Naive thymus-derived CD8-positive, alpha-beta T cell (primary cell): Measurements from ENCODE around the gene SLC35E4. TPM values are rescaled to one million over a fixed set of nuclear protein-coding genes. Genes with fewer than 3 reads are reported as not detected.
"Not testable (repeated sequence)": the region's sequence is repeated elsewhere in the genome, so short reads cannot be mapped to it uniquely, and the experiment has no call there.

Experiments used
- ATAC-seq, 2 donors: fragments of 150-1000 bp; cut with Tn5 transposase in 1 of 2; sonication (Bioruptor Pico), chemical (Tn5 transposase) in 1 of 2; 1 replicate in 1 of 2; 2 replicates in 1 of 2; pipeline ENCODE4 v1.10.0; 2021; ENCODE audit warnings: mild to moderate bottlenecking in 2 of 2, moderate library complexity in 2 of 2
- POLR2A ChIA-PET: fragments of 350-600 bp; sonication (Branson Sonifier 250); formaldehyde crosslinking; loops from one replicate; lab custom pipeline; 2021; ENCODE audit warnings: antibody characterized with exemption; lab: Charles Lee
- DNase-seq, 10 donors: peaks; one replicate each; pipeline versions ENCODE4 v3.0.0 to v3.0.0-alpha.2; 2020 to 2022
- H3K27ac Mint-ChIP-seq, 10 donors: one replicate each; pipeline ENCODE4 v1.8.0; 2020 to 2022; ENCODE audit warnings: mild to moderate bottlenecking in 10 of 10, mixed read lengths in 10 of 10, moderate library complexity in 4 of 10, inconsistent platforms in 1 of 10
- H3K27me3 Mint-ChIP-seq, 5 donors: one replicate each; pipeline ENCODE4 v1.8.0; 2021 to 2022; ENCODE audit warnings: mixed read lengths in 5 of 5
- H3K36me3 Mint-ChIP-seq, 3 donors: one replicate each; pipeline ENCODE4 v1.8.0; 2020 to 2022; ENCODE audit warnings: mixed read lengths in 3 of 3, mild to moderate bottlenecking in 2 of 3, inconsistent platforms in 1 of 3
- H3K4me1 Mint-ChIP-seq, 4 donors: one replicate each; pipeline ENCODE4 v1.8.0; 2021 to 2022; ENCODE audit warnings: mixed read lengths in 4 of 4
- H3K4me3 Mint-ChIP-seq, 10 donors: one replicate each; pipeline ENCODE4 v1.8.0; 2020 to 2022; ENCODE audit warnings: mild to moderate bottlenecking in 10 of 10, mixed read lengths in 10 of 10, moderate library complexity in 6 of 10, inconsistent platforms in 1 of 10
- H3K9me3 Mint-ChIP-seq, 9 donors: one replicate each; pipeline ENCODE4 v1.8.0; 2020 to 2022; ENCODE audit warnings: mixed read lengths in 9 of 9, mild to moderate bottlenecking in 3 of 9, inconsistent platforms in 1 of 9, moderate library complexity in 1 of 9
- polyA plus RNA-seq, 3 donors: library from polyadenylated mRNA; unstranded; fragments of 300-500 nt; fragmentation: Illumina TruSeq; gene quantifications; one replicate each; pipeline ENCODE4 v1.2.3, GENCODE V29; 2021
- total RNA-seq, 8 experiments: library from RNA in 2 of 8; stranded (reverse) in 2 of 8; gene quantifications; one replicate each; pipeline ENCODE4 v1.2.3 and lab custom pipeline; 2021 to 2026

SLC35E4 gene
- total RNA-seq (1 to 10 TPM; 1.5 to 1.6 TPM), polyA plus RNA-seq (under 1 TPM; 0.64 to 0.94 (median 0.94) TPM), total RNA-seq (lab: John Stamatoyannopoulos, UW) (0.49 to 15.6 (median 6.0) reads per million in 6 experiments)

- peak within 1 kb of the TSS; percentile 61 to 95 (median 92) for H3K27ac Mint-ChIP-seq
- POLR2A ChIA-PET: interaction anchor here (0.7 to 2.2 kb wide), 16 partner anchors 29 to 657 kb away, joined by 3 to 11 read pairs (median 4); partner anchors contain the start of genes DUSP18, OSBP2, PES1 and PIK3IP1
Measured at GRCh38 chr22:30635273-30636225, at the start of gene SLC35E4. TSS of gene SLC35E4 (plus strand) at chr22:30635781. CDS start at chr22:30636451, 670 bp downstream.

GRCh38 chr22:30586414-30586813 lies 49.2 kb upstream of the SLC35E4 start:
- H3K27ac Mint-ChIP-seq: no peak overlapping the region
- peaks cover 0 to 82% (median 29%) of the 10 kb centered on the region in 3 donors for H3K36me3 Mint-ChIP-seq
- ATAC-seq (no peak), DNase-seq (no peak)
- POLR2A ChIA-PET: no interaction called here
- H3K27me3 Mint-ChIP-seq: no peaks in the 10 kb centered on the region
- H3K9me3 Mint-ChIP-seq: no peaks in the 10 kb centered on the region
- H3K4me1 Mint-ChIP-seq: peaks cover 0 to 11% (median 1%) of the 10 kb centered on the region in 4 donors
- no peak overlapping the region for H3K4me3 Mint-ChIP-seq

More at GRCh38 chr22:30635273-30636225, at the start of gene SLC35E4:
- Mint-ChIP-seq H3K4me3 (peak within 1 kb of the TSS; percentile 81 to 90 (median 88)), H3K27me3 (no peaks in the 10 kb centered on the region), H3K36me3 (peaks cover 0 to 7% (median 2%) of the 10 kb centered on the region in 3 donors), H3K4me1 (peaks cover 10 to 27% (median 24%) of the 10 kb centered on the region in 4 donors), H3K9me3 (peaks cover 0 to 4% (median 0%) of the 10 kb centered on the region in 9 donors)
- ATAC-seq: peak; percentile 80 to 87
- peak; percentile 86 to 98 (median 92) for DNase-seq

- DNase-seq: peak in 1 of 10 donors; percentile 4
- ATAC-seq: no peak
- Mint-ChIP-seq H3K36me3 (peaks cover 0 to 39% (median 15%) of the 10 kb centered on the region in 3 donors), H3K4me3 (no peak overlapping the region), H3K4me1 (peaks cover 0 to 10% (median 1%) of the 10 kb centered on the region in 4 donors), H3K9me3 (no peaks in the 10 kb centered on the region), H3K27ac (no peak overlapping the region), H3K27me3 (peaks cover 0 to 7% (median 0%) of the 10 kb centered on the region in 5 donors)
- POLR2A ChIA-PET: interaction anchor here (0.5 to 1.9 kb wide), 11 partner anchors 15 to 1317 kb away, joined by 3 to 7 read pairs (median 3); partner anchors contain the start of genes SLC35E4, TBC1D10A, TUG1 and UQCR10
Measured at GRCh38 chr22:30591191-30591587, 44.4 kb upstream of the SLC35E4 start.

- H3K4me1 Mint-ChIP-seq: peaks cover 0 to 10% (median 1%) of the 10 kb centered on the region in 4 donors
Measured at GRCh38 chr22:30591588-30592359, 43.8 kb upstream of the SLC35E4 start, which contains the start of gene PES1. TSS of gene PES1 (minus strand) at chr22:30591910. CDS start at chr22:30591833, 77 bp downstream.

GRCh38 chr22:30592360-30592713 lies 43.2 kb upstream of the SLC35E4 start:
- peaks cover 0 to 28% (median 6%) of the 10 kb centered on the region in 3 donors for H3K36me3 Mint-ChIP-seq
- DNase-seq, ATAC-seq, H3K27me3 Mint-ChIP-seq, H3K9me3 Mint-ChIP-seq, H3K4me1 Mint-ChIP-seq, H3K4me3 Mint-ChIP-seq, H3K27ac Mint-ChIP-seq: not testable (repeated sequence)
- POLR2A ChIA-PET: interaction anchor here (0.6 to 1.9 kb wide), 7 partner anchors 15 to 1011 kb away, joined by 3 to 7 read pairs (median 4); partner anchors contain the start of genes SLC35E4 and TCN2

More at GRCh38 chr22:30591588-30592359, 43.8 kb upstream of the SLC35E4 start, which contains the start of gene PES1:
- Mint-ChIP-seq H3K9me3 (no peaks in the 10 kb centered on the region), H3K4me3 (no peak within 1 kb of the TSS), H3K27ac (no peak within 1 kb of the TSS), H3K36me3 (peaks cover 0 to 33% (median 10%) of the 10 kb centered on the region in 3 donors), H3K27me3 (peaks cover 0 to 7% (median 0%) of the 10 kb centered on the region in 5 donors)
- POLR2A ChIA-PET: interaction anchor here (0.5 to 1.9 kb wide), 13 partner anchors 15 to 1316 kb away, joined by 3 to 7 read pairs (median 3); partner anchors contain the start of genes SLC35E4, TBC1D10A, TUG1 and UQCR10
- DNase-seq: peak; percentile 84 to 98 (median 96)
- ATAC-seq: peak; percentile 96 to 98

GRCh38 chr22:30596199-30596598 lies 39.4 kb upstream of the SLC35E4 start:
- Mint-ChIP-seq H3K4me3 (no peak overlapping the region), H3K27ac (peak overlapping the region in 1 of 10 donors; percentile 34), H3K9me3 (no peaks in the 10 kb centered on the region), H3K4me1 (no peaks in the 10 kb centered on the region), H3K36me3 (no peaks in the 10 kb centered on the region), H3K27me3 (peaks cover 0 to 9% (median 0%) of the 10 kb centered on the region in 5 donors)
- POLR2A ChIA-PET: interaction anchor here (1.1 to 1.4 kb wide), 2 partner anchors 10 to 12 kb away, joined by 3 to 4 read pairs; no protein-coding TSS in a partner anchor
- DNase-seq: no peak
- ATAC-seq: no peak

- Mint-ChIP-seq H3K4me3 (no peak overlapping the region), H3K36me3 (no peaks in the 10 kb centered on the region), H3K4me1 (no peaks in the 10 kb centered on the region), H3K27ac (no peak overlapping the region), H3K9me3 (no peaks in the 10 kb centered on the region), H3K27me3 (peaks cover 0 to 9% (median 0%) of the 10 kb centered on the region in 5 donors)
- ATAC-seq: no peak
- POLR2A ChIA-PET: no interaction called here
- no peak for DNase-seq
Measured at GRCh38 chr22:30596886-30597285, 38.7 kb upstream of the SLC35E4 start.

GRCh38 chr22:30598986-30599385 lies 36.6 kb upstream of the SLC35E4 start:
- Mint-ChIP-seq H3K4me3 (no peak overlapping the region), H3K27ac (no peak overlapping the region), H3K4me1 (no peaks in the 10 kb centered on the region), H3K9me3 (no peaks in the 10 kb centered on the region), H3K36me3 (no peaks in the 10 kb centered on the region), H3K27me3 (peaks cover 0 to 4% (median 0%) of the 10 kb centered on the region in 5 donors)
- DNase-seq (no peak), ATAC-seq (no peak)
- POLR2A ChIA-PET: no interaction called here

GRCh38 chr22:30600921-30601320 lies 34.7 kb upstream of the SLC35E4 start:
- Mint-ChIP-seq H3K27me3 (peaks cover 0 to 4% (median 0%) of the 10 kb centered on the region in 5 donors), H3K36me3 (no peaks in the 10 kb centered on the region), H3K9me3 (no peaks in the 10 kb centered on the region), H3K4me1 (peaks cover 0 to 6% (median 5%) of the 10 kb centered on the region in 4 donors), H3K27ac (peak overlapping the region in 1 of 10 donors; percentile 53), H3K4me3 (no peak overlapping the region)
- ATAC-seq (no peak), DNase-seq (no peak)
- POLR2A ChIA-PET: no interaction called here

GRCh38 chr22:30601464-30601863 lies 34.1 kb upstream of the SLC35E4 start:
- Mint-ChIP-seq H3K27me3 (peaks cover 0 to 2% (median 0%) of the 10 kb centered on the region in 5 donors), H3K27ac (peak overlapping the region in 1 of 10 donors; percentile 53), H3K36me3 (no peaks in the 10 kb centered on the region), H3K4me1 (peaks cover 0 to 11% (median 10%) of the 10 kb centered on the region in 4 donors), H3K9me3 (no peaks in the 10 kb centered on the region), H3K4me3 (no peak overlapping the region)
- ATAC-seq: no peak
- no peak for DNase-seq
- POLR2A ChIA-PET: interaction anchor here (0.5 kb wide), 1 partner anchor 54 kb away, joined by 5 read pairs; no protein-coding TSS in a partner anchor

- H3K27ac Mint-ChIP-seq: peak overlapping the region in 1 of 10 donors; percentile 9
- DNase-seq: peak in 2 of 10 donors; percentile 11 to 14
- no peaks in the 10 kb centered on the region for H3K36me3 Mint-ChIP-seq
- H3K4me1 Mint-ChIP-seq: peaks cover 2 to 16% (median 14%) of the 10 kb centered on the region in 4 donors
- H3K4me3 Mint-ChIP-seq: no peak overlapping the region
- H3K27me3 Mint-ChIP-seq: peaks cover 0 to 2% (median 0%) of the 10 kb centered on the region in 5 donors
- H3K9me3 Mint-ChIP-seq: no peaks in the 10 kb centered on the region
- peak in 1 of 2 donors; percentile 68 for ATAC-seq
- POLR2A ChIA-PET: interaction anchor here (0.5 kb wide), 1 partner anchor 53 kb away, joined by 5 read pairs; no protein-coding TSS in a partner anchor
Measured at GRCh38 chr22:30602049-30602448, 33.5 kb upstream of the SLC35E4 start.
